Measurements from ENCODE around the gene SUGCT.

DNA sequence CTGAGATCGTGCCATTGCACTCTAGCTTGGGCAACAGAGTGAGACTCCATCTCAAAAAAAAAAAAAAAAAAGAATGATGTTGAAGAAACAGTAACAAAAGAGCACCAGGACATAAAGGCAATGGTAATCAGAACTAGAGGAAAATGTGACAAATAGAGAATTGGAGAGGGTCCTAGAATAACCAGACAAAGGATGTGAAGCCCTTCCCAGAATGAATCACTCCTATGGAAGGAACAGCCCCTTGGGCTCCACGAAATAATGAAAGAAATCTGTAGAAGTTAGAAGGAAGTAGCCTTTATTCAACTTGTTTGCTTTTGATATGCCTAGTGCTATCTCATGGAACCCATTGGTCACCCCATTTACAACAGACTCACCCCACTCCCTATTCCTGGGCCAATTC lies 169.2 kb downstream of the SUGCT start:
- TF ChIP-seq, protein P1, sequence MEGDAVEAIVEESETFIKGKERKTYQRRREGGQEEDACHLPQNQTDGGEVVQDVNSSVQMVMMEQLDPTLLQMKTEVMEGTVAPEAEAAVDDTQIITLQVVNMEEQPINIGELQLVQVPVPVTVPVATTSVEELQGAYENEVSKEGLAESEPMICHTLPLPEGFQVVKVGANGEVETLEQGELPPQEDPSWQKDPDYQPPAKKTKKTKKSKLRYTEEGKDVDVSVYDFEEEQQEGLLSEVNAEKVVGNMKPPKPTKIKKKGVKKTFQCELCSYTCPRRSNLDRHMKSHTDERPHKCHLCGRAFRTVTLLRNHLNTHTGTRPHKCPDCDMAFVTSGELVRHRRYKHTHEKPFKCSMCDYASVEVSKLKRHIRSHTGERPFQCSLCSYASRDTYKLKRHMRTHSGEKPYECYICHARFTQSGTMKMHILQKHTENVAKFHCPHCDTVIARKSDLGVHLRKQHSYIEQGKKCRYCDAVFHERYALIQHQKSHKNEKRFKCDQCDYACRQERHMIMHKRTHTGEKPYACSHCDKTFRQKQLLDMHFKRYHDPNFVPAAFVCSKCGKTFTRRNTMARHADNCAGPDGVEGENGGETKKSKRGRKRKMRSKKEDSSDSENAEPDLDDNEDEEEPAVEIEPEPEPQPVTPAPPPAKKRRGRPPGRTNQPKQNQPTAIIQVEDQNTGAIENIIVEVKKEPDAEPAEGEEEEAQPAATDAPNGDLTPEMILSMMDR (conservative IDR thresholded peaks at IDR 0.05; ENCODE audit: low read depth, low read length): no peak
- TF ChIP-seq EZH2 (IDR thresholded peaks at IDR 0.05; ENCODE audit: borderline replicate concordance, low read depth, low read length, poor library complexity, severe bottlenecking): no peak

All from A673 (cell line).